Panc1 (cell line): ENCODE results near the gene RARRES2. TPM values are rescaled to one million over a fixed set of nuclear protein-coding genes. Genes with fewer than 3 reads are reported as not detected.

Experiments
- ATAC-seq: fragments of 200-7000 bp; cut with Tn5 transposase; 2 replicates; pipeline ENCODE4 v1.9.1; 2020; ENCODE audit warnings: mild to moderate bottlenecking, moderate library complexity
- BruUV-seq: library from RNA; stranded (reverse); fragments of 400-500 nt; replicated peaks from 2 replicates; lab custom pipeline; 2021; lab: Mats Ljungman, UMichigan
- CTCF ChIA-PET: fragments of 300-600 bp; sonication (Branson Sonifier 250); formaldehyde crosslinking; loops from one replicate; lab custom pipeline; 2022; ENCODE audit warnings: antibody characterized with exemption; lab: Charles Lee
- POLR2A ChIA-PET: fragments of 300-600 bp; sonication (Branson Sonifier 250); formaldehyde crosslinking; loops from one replicate; lab custom pipeline; 2022; ENCODE audit warnings: antibody characterized with exemption; lab: Charles Lee
- DNase-seq: peaks from one replicate; pipeline ENCODE4 v3.0.0-alpha.2; 2010; ENCODE audit warnings: low read depth, low spot score
- H3K27ac ChIP-seq: 2 replicates; pipeline ENCODE4 v1.5.1; 2011; ENCODE audit warnings: mild to moderate bottlenecking, low read length, inconsistent platforms
- H3K27me3 ChIP-seq: fragments of 200-500 bp; sonication (Bioruptor generic); 2 replicates; pipeline ENCODE4 v1.6.0; 2014; ENCODE audit warnings: low read length, inconsistent platforms; ENCODE audit not compliant: control insufficient read depth, insufficient read depth
- H3K36me3 ChIP-seq: fragments of 200-500 bp; sonication (Bioruptor generic); 2 replicates; pipeline ENCODE4 v1.5.1; 2014; ENCODE audit warnings: inconsistent platforms, mild to moderate bottlenecking, low read length, moderate library complexity; ENCODE audit not compliant: control insufficient read depth, insufficient read depth
- H3K4me1 ChIP-seq: 2 replicates; pipeline ENCODE4 v1.5.1; 2011; ENCODE audit warnings: inconsistent platforms, mild to moderate bottlenecking, low read length, moderate library complexity; ENCODE audit not compliant: control insufficient read depth, insufficient read depth
- H3K4me3 ChIP-seq, 2 experiments: 2 replicates each; pipeline ENCODE4 v1.5.1; 2011 to 2012; ENCODE audit warnings: low read depth in 2 of 2, low read length in 2 of 2, mild to moderate bottlenecking in 2 of 2, inconsistent platforms in 1 of 2, moderate library complexity in 1 of 2
- H3K9me3 ChIP-seq: fragments of 200-500 bp; sonication (Bioruptor generic); 2 replicates; pipeline ENCODE4 v1.5.1; 2014; ENCODE audit warnings: low read depth, mild to moderate bottlenecking, inconsistent platforms, low read length, moderate library complexity; ENCODE audit not compliant: control insufficient read depth, insufficient read depth
- CTCF ChIP-seq: fragments of 450-650 bp; IDR thresholded peaks from 2 replicates; pipeline ENCODE4 v1.5.1; 2017; ENCODE audit warnings: mild to moderate bottlenecking
- POLR2AphosphoS5 ChIP-seq: IDR thresholded peaks from 2 replicates; pipeline ENCODE4 v1.6.1; 2012; ENCODE audit warnings: mild to moderate bottlenecking, low read depth, low read length, moderate library complexity
- REST ChIP-seq, 2 experiments: IDR thresholded peaks; 2 replicates each; pipeline ENCODE4 v1.6.1; 2011 to 2012; ENCODE audit warnings: low read depth in 2 of 2, control low read depth in 1 of 2, low read length in 1 of 2, mild to moderate bottlenecking in 1 of 2, moderate library complexity in 1 of 2; ENCODE audit not compliant: insufficient read depth in 1 of 2
- SIN3A ChIP-seq: IDR thresholded peaks from 2 replicates; pipeline ENCODE4 v1.6.1; 2012; ENCODE audit warnings: low read depth, mild to moderate bottlenecking, low read length, moderate library complexity, borderline replicate concordance; ENCODE audit not compliant: insufficient read depth
- TCF7L2 ChIP-seq: IDR thresholded peaks from 2 replicates; pipeline ENCODE4 v1.6.1; 2011; ENCODE audit warnings: mild to moderate bottlenecking, low read depth, low read length, inconsistent platforms
- in situ Hi-C: cut with HindIII; loops from 2 replicates; pipeline ENCODE4 v1.10.0; 2016; ENCODE audit warnings: low sequenced_read_pairs, low pct_unique_long_range_greater_than_20kb
- intact Hi-C: fragments of 100-400 bp; cut with micrococcal nuclease; formaldehyde crosslinking; loops from one replicate; pipeline ENCODE4 v1.10.0; 2022; ENCODE audit not compliant: unreplicated experiment
- total RNA-seq: library from RNA; stranded (reverse); gene quantifications from one replicate; pipeline ENCODE4 v1.2.1, GENCODE V29; 2021; ENCODE audit not compliant: unreplicated experiment

The RARRES2 gene
- total RNA-seq, 1 experiment from 2014 or later: 1.1 TPM

- in situ Hi-C loops: no loop called here
- intact Hi-C loops: no loop called here
- no peaks in the 10 kb centered on the region for H3K27me3 ChIP-seq
Measured at GRCh38 chr7:150335774-150336112, 5.7 kb downstream of the RARRES2 start.

GRCh38 chr7:150335108-150335773 lies 6.2 kb downstream of the RARRES2 start:
- POLR2A ChIA-PET: no interaction called here
- Histone ChIP-seq H3K4me1 (peaks cover 3% of the 10 kb centered on the region; the same call in 1 of the 2 replicates), H3K27me3 (no peaks in the 10 kb centered on the region), H3K27ac (no peak overlapping the region), H3K4me3 (no peak overlapping the region), H3K9me3 (no peaks in the 10 kb centered on the region), H3K36me3 (no peaks in the 10 kb centered on the region)
- in situ Hi-C loops: no loop called here
- CTCF ChIA-PET: no interaction called here
- no peak for ATAC-seq
- intact Hi-C loops: no loop called here
- BruUV-seq: no TSS peak
- no peak for TF ChIP-seq CTCF
- no peak for TF ChIP-seq TCF7L2
- no peak for TF ChIP-seq SIN3A
- no peak for TF ChIP-seq POLR2AphosphoS5
- no peak for TF ChIP-seq REST (IDR thresholded peaks at IDR 0.05; ENCODE audit: insufficient read depth in 1 of 2, low read depth in 2 of 2, low read length in 1 of 2)
- no peak for DNase-seq

More at GRCh38 chr7:150335774-150336112, 5.7 kb downstream of the RARRES2 start:
- Histone ChIP-seq H3K9me3 (no peaks in the 10 kb centered on the region), H3K27ac (no peak overlapping the region), H3K4me1 (peaks cover 3% of the 10 kb centered on the region; the same call in 1 of the 2 replicates), H3K36me3 (no peaks in the 10 kb centered on the region), H3K4me3 (no peak overlapping the region)
- ATAC-seq (no peak), DNase-seq (no peak)
- no TSS peak for BruUV-seq
- TF ChIP-seq REST (IDR thresholded peaks at IDR 0.05; ENCODE audit: insufficient read depth in 1 of 2, low read depth in 2 of 2, low read length in 1 of 2) (no peak), SIN3A (no peak), POLR2AphosphoS5 (no peak), CTCF (no peak), TCF7L2 (no peak)
- ChIA-PET CTCF (no interaction called here), POLR2A (no interaction called here)
